ENCODE measurements around the gene BBS9.
A peak's percentile ranks its signal among the peaks of the same experiment; 100 is the strongest.

BBS9 gene

DNA sequence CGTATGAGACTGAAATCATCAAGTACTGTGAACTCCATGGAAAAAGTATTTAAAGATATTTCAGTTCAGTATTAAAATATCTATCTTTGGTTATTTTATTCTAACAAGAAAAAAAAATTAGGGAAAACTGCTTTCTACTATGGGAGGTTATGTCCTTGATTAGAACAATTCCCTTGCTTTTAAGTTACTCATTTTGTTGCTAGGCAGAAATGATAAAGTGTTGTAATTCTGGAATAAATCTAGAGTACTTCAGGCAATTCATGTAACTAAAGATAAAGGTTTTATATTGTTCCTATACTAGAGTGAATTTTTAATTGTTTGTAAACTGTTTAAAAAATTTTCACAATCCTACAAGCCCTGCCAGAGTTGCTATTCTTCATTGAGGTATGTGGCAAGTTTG lies 92.0 kb downstream of the BBS9 start:
- Histone ChIP-seq H4K20me1 (ENCODE audit: insufficient read depth) (no peaks in the 10 kb centered on the region), H3K4me3 (IDR thresholded peaks at IDR 0.05; ENCODE audit: insufficient read depth, low read depth, low read length) (no peak overlapping the region), H3K36me3 (ENCODE audit: insufficient read depth) (no peaks in the 10 kb centered on the region), H3K4me2 (no peak overlapping the region), H3K9ac (no peak overlapping the region), H3K27ac (no peak overlapping the region), H3K4me1 (ENCODE audit: low read depth, poor library complexity, severe bottlenecking) (no peaks in the 10 kb centered on the region), H3K27me3 (ENCODE audit: insufficient read depth, low read depth) (no peaks in the 10 kb centered on the region), H2AFZ (ENCODE audit: low read depth) (no peak overlapping the region), H3K79me2 (ENCODE audit: insufficient read depth, low read depth) (no peaks in the 10 kb centered on the region)
- TF ChIP-seq, protein P1, sequence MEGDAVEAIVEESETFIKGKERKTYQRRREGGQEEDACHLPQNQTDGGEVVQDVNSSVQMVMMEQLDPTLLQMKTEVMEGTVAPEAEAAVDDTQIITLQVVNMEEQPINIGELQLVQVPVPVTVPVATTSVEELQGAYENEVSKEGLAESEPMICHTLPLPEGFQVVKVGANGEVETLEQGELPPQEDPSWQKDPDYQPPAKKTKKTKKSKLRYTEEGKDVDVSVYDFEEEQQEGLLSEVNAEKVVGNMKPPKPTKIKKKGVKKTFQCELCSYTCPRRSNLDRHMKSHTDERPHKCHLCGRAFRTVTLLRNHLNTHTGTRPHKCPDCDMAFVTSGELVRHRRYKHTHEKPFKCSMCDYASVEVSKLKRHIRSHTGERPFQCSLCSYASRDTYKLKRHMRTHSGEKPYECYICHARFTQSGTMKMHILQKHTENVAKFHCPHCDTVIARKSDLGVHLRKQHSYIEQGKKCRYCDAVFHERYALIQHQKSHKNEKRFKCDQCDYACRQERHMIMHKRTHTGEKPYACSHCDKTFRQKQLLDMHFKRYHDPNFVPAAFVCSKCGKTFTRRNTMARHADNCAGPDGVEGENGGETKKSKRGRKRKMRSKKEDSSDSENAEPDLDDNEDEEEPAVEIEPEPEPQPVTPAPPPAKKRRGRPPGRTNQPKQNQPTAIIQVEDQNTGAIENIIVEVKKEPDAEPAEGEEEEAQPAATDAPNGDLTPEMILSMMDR (conservative IDR thresholded peaks at IDR 0.05; ENCODE audit: low read depth, low read length), result no peak

DNA sequence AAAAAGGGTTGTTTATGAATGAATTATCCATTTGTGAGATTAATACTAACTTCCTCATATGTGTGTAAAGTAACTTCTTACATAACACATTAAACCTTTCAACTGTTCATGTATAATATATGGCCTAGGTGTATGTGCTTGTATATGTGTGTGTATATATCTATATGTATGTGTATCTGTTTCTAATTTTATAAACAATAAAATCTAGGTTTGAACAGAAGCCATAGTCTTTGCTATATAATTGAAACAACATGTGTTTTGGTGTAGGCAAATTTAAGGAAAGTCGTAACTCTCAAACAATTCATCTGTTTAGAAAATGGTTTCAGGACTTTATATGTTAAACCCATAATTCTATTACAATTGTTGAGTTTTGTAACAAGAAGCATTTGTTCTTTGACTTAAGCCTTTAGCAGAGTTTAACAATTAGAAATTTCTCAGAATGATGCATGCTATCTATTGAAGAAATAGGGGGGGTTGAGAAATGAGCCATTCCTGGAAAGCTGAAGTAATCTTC lies 103.3 kb downstream of the BBS9 start:
- H3K4me3 ChIP-seq (IDR thresholded peaks at IDR 0.05; ENCODE audit: insufficient read depth, low read depth, low read length), result no peak overlapping the region
- TF ChIP-seq, protein P1 (conservative IDR thresholded peaks at IDR 0.05; ENCODE audit: low read depth, low read length), result no peak
- H3K27me3 ChIP-seq (ENCODE audit: insufficient read depth, low read depth), result no peaks in the 10 kb centered on the region
- H3K36me3 ChIP-seq (ENCODE audit: insufficient read depth), result no peaks in the 10 kb centered on the region
- no peak overlapping the region for H3K4me2 ChIP-seq
- no peaks in the 10 kb centered on the region for H4K20me1 ChIP-seq (ENCODE audit: insufficient read depth)
- no peak overlapping the region for H3K9ac ChIP-seq
- no peak overlapping the region for H2AFZ ChIP-seq (ENCODE audit: low read depth)
- peaks cover 10% of the 10 kb centered on the region for H3K4me1 ChIP-seq (ENCODE audit: low read depth, poor library complexity, severe bottlenecking)
- H3K79me2 ChIP-seq (ENCODE audit: insufficient read depth, low read depth), result no peaks in the 10 kb centered on the region
- no peak overlapping the region for H3K27ac ChIP-seq

DNA sequence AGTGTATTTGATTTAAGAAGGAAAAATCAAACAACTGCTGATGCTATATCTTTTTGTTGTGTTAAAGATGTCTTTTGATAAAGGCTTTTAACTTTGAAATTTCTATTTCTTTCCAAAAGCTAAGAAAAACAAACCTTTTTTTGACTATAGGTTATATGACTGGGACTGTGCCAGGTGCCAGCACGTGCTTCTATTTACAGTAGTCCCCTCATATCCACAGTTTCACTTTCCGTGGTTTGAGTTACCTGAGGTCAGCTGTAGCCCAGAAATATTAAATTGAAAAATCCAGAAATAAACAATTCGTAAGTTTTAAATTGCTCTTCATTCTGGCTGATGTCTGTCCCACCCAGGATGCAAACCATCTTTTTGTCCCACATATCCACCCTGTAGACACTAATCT lies 104.3 kb downstream of the BBS9 start:
- Histone ChIP-seq H3K4me1 (ENCODE audit: low read depth, poor library complexity, severe bottlenecking) (peaks cover 10% of the 10 kb centered on the region), H3K27me3 (ENCODE audit: insufficient read depth, low read depth) (no peaks in the 10 kb centered on the region), H3K9ac (no peak overlapping the region), H3K36me3 (ENCODE audit: insufficient read depth) (no peaks in the 10 kb centered on the region), H3K27ac (no peak overlapping the region), H3K4me3 (IDR thresholded peaks at IDR 0.05; ENCODE audit: insufficient read depth, low read depth, low read length) (no peak overlapping the region), H2AFZ (ENCODE audit: low read depth) (no peak overlapping the region), H3K79me2 (ENCODE audit: insufficient read depth, low read depth) (no peaks in the 10 kb centered on the region), H4K20me1 (ENCODE audit: insufficient read depth) (no peaks in the 10 kb centered on the region), H3K4me2 (peak overlapping the region; percentile 1; the same call in 1 of the 2 replicates)
- TF ChIP-seq, protein P1 (conservative IDR thresholded peaks at IDR 0.05; ENCODE audit: low read depth, low read length), result no peak

DNA sequence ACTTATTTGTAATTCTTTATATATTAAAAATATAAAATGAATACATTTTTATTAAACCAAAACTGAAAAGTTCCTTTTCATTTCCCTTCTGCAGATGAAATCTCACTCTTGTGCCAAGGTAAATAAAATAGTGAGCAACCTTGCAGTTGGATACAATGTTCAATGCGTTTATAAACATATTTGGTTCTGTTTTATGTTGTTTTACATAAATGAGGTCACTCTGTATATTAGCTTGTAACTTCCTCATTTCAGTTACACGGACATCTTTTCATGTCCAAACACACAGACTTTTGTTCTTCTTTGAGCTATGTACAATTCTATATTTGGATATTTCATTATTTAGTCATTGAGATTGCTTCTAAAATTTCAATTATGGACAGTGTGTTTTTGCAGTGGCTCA lies 107.7 kb downstream of the BBS9 start:
- Histone ChIP-seq H3K36me3 (ENCODE audit: insufficient read depth) (no peaks in the 10 kb centered on the region), H3K79me2 (ENCODE audit: insufficient read depth, low read depth) (no peaks in the 10 kb centered on the region), H3K27me3 (ENCODE audit: insufficient read depth, low read depth) (no peaks in the 10 kb centered on the region), H3K9ac (no peak overlapping the region), H4K20me1 (ENCODE audit: insufficient read depth) (no peaks in the 10 kb centered on the region), H2AFZ (ENCODE audit: low read depth) (no peak overlapping the region), H3K4me3 (IDR thresholded peaks at IDR 0.05; ENCODE audit: insufficient read depth, low read depth, low read length) (no peak overlapping the region), H3K4me2 (no peak overlapping the region), H3K27ac (no peak overlapping the region), H3K4me1 (ENCODE audit: low read depth, poor library complexity, severe bottlenecking) (peaks cover 10% of the 10 kb centered on the region)
- TF ChIP-seq, protein P1 (conservative IDR thresholded peaks at IDR 0.05; ENCODE audit: low read depth, low read length), result no peak

Measured in KMS-11 (cell line).